ENCODE measurements around the gene NDUFB6.
"Not testable (repeated sequence)": the region's sequence is repeated elsewhere in the genome, so short reads cannot be mapped to it uniquely, and the experiment has no call there.

NDUFB6 gene

GRCh38 chr9:32572900-32573523, at the start of gene NDUFB6:
NDUFB6 (minus strand) TSS chr9:32573159; CDS start chr9:32573060, 99 bp downstream.
- peak; percentile 60 for DNase-seq (ENCODE audit: extremely low read depth, low read depth)
- TF ChIP-seq CTCF (IDR thresholded peaks at IDR 0.05; ENCODE audit: low read depth, low read length), result no peak; the same call in 1 of the 2 replicates

- no peak for TF ChIP-seq CTCF (IDR thresholded peaks at IDR 0.05; ENCODE audit: low read depth, low read length)
- no peak for DNase-seq (ENCODE audit: extremely low read depth, low read depth)
These were observed 45.3 kb upstream of the NDUFB6 start for GRCh38 chr9:32618261-32618660.

GRCh38 chr9:32606811-32607210, 33.9 kb upstream of the NDUFB6 start:
- TF ChIP-seq CTCF (IDR thresholded peaks at IDR 0.05; ENCODE audit: low read depth, low read length), result no peak
- no peak for DNase-seq (ENCODE audit: extremely low read depth, low read depth)

GRCh38 chr9:32603914-32604852, 31.2 kb upstream of the NDUFB6 start:
- TF ChIP-seq CTCF (IDR thresholded peaks at IDR 0.05; ENCODE audit: low read depth, low read length), result no peak
- DNase-seq (ENCODE audit: extremely low read depth, low read depth), result no peak

GRCh38 chr9:32599021-32599420, 26.1 kb upstream of the NDUFB6 start:
- DNase-seq (ENCODE audit: extremely low read depth, low read depth), result not testable (repeated sequence)

- TF ChIP-seq CTCF (IDR thresholded peaks at IDR 0.05; ENCODE audit: low read depth, low read length), result no peak
- no peak for DNase-seq (ENCODE audit: extremely low read depth, low read depth)
These were observed 24.0 kb upstream of the NDUFB6 start for GRCh38 chr9:32596936-32597335.

- no peak for DNase-seq (ENCODE audit: extremely low read depth, low read depth)
- no peak for TF ChIP-seq CTCF (IDR thresholded peaks at IDR 0.05; ENCODE audit: low read depth, low read length)
These were observed 23.3 kb upstream of the NDUFB6 start for GRCh38 chr9:32596096-32596865.

Measured in AG09319 (cell line).